SH-SY5Y (cell line): ENCODE results near the gene ZNF737.

ENCODE experiments used
- GATA2 ChIP-seq: IDR thresholded peaks from 2 replicates; pipeline ENCODE4 v1.6.1; 2011; ENCODE audit warnings: mild to moderate bottlenecking, low read depth, low read length
- GATA3 ChIP-seq: IDR thresholded peaks from 2 replicates; pipeline ENCODE4 v1.6.1; 2011; ENCODE audit warnings: low read depth, mild to moderate bottlenecking, low read length, moderate library complexity

DNA sequence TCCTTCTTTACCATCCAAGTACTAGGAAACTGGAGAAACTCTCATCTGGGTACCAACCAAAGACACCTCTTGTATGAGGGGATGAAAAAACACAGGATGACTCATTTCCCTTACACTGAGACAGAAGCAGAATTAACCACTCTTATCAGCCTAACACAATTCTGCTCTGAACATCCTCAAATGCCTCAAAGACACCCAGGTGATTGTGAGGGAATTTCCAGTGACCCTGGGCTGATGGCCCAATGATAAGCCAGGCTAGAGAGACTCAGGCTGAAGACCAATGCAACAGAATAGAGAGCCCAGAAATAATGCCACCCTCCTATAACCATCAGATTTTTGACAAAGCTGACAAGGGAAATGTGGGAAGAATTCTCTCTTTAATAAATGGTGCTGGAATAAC is 7.0 kb downstream of the ZNF737 start:
- no peak for TF ChIP-seq GATA2
- no peak for TF ChIP-seq GATA3
